Measurements from ENCODE around the gene CSNK2A3. TPM values are rescaled to one million over a fixed set of nuclear protein-coding genes. Genes with fewer than 3 reads are reported as not detected.

The CSNK2A3 gene
- total RNA-seq, 1 donor = 3.9 TPM

DNA sequence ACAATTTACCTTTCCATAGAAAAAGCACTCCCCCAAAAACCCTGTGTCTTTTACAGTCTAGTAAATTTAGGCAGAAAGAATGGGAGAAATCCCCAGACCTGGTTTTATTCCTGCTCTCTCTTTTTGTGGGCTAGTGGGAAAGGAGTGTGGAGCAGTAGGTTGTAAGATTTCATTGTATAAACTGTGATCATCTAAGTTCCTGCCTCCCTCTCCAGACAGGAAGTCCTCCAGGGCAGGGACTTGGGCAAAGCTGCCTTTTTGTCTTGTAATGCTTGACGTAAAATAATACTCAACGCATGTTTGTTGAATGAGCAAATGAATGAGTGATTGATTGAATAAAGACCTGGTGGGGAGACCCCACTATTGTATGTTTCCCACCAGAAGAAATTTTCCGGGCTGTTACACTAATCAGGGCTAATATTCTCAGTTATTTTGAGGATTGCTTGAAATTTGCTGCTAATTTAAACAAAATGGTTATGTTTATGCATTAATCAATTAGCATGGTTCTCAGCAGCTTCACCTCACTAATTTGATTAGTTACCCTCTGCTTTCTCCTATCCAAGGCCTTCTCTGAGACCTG lies 36.3 kb downstream of the CSNK2A3 start:
- TF ChIP-seq, protein P1, sequence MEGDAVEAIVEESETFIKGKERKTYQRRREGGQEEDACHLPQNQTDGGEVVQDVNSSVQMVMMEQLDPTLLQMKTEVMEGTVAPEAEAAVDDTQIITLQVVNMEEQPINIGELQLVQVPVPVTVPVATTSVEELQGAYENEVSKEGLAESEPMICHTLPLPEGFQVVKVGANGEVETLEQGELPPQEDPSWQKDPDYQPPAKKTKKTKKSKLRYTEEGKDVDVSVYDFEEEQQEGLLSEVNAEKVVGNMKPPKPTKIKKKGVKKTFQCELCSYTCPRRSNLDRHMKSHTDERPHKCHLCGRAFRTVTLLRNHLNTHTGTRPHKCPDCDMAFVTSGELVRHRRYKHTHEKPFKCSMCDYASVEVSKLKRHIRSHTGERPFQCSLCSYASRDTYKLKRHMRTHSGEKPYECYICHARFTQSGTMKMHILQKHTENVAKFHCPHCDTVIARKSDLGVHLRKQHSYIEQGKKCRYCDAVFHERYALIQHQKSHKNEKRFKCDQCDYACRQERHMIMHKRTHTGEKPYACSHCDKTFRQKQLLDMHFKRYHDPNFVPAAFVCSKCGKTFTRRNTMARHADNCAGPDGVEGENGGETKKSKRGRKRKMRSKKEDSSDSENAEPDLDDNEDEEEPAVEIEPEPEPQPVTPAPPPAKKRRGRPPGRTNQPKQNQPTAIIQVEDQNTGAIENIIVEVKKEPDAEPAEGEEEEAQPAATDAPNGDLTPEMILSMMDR (IDR thresholded peaks at IDR 0.05; ENCODE audit: insufficient read depth, low read depth, low read length) = no peak
- DNase-seq (ENCODE audit: low read depth) = no peak
- no peak overlapping the region for H3K4me3 ChIP-seq (ENCODE audit: low read depth, low read length)

DNA sequence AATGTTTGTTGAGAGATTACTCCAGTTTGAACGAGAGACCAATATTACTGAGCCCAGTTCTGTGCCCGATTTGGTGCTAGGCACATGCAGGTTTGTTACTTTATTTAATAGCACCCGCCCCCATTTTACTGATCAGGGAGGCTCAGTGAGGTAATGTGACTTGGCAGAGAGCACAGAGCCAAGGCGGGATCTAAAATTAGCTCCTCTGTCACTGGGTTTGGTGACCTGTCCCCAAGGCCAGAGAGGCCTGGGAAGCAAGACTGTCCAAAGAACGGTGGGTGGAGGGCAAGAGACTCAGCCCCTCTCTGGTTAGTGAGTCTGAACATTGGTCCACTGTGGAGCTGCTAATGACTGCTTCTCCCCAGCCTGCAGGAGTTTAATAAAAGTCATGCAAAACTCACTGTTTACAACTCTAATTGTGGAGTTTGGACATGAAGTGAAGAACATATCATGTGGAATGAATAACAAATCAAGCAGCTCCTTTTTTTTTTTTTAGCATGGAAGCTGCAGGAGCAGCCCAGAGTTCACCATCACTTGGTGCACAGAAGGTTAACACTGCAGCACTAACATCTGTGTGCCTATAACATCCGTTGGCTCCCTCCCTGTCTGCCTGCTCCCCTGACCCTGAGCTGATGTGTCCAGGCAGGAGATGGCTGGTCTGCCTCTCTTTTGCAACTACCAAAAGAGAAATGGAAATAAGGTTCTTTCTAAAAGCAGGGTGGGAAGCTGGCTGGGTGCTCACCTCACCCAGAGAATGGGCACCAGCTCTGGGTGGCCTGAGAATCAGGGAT lies 39.0 kb downstream of the CSNK2A3 start:
- TF ChIP-seq, protein P1 (IDR thresholded peaks at IDR 0.05; ENCODE audit: insufficient read depth, low read depth, low read length) = no peak
- DNase-seq (ENCODE audit: low read depth) = no peak
- no peak overlapping the region for H3K4me3 ChIP-seq (ENCODE audit: low read depth, low read length)

GRCh38 chr11:11313426-11313825 lies 39.6 kb downstream of the CSNK2A3 start:
- TF ChIP-seq, protein P1 (IDR thresholded peaks at IDR 0.05; ENCODE audit: insufficient read depth, low read depth, low read length) = no peak
- DNase-seq (ENCODE audit: low read depth) = peak; percentile 33
- H3K4me3 ChIP-seq (ENCODE audit: low read depth, low read length) = no peak overlapping the region

DNA sequence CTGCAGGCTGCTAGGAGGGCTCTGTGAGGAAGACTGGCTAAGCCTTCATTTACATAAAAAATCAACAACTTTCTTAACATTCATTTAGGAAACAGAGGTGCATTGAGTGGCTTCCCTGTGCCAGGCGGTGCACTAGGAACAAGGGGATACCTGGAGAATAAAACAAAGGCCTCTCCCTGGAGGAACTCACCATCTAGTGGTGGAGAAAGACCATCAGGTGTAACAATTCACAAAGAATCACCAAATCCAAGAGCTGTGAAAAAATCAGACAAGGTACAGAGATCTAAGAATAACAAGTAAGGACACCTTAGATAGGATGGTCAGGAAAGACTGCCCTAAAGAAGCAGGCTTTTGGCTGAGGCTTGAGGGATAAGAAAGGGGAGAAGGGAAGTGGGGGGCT lies 40.3 kb downstream of the CSNK2A3 start:
- TF ChIP-seq, protein P1 (IDR thresholded peaks at IDR 0.05; ENCODE audit: insufficient read depth, low read depth, low read length) = no peak
- DNase-seq (ENCODE audit: low read depth) = no peak
- H3K4me3 ChIP-seq (ENCODE audit: low read depth, low read length) = no peak overlapping the region

DNA sequence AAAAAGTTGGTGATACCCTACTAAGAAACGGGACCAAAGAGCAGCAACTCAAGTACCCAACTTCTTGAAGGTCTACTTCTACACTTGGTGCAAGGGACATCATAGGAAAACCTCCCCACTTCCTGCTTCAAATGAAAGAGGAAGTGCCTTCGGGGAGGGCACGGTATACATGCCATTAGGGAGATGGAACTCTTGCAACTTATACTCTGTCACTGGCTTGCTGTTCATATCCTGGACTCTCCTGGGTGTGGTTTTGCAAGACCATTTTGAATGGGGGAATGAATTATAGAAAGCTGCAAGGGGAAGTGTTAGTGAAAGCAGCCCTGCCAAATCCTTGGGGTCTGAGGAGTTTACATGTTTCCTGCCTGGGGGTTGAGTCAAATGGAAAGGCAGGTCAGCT lies 41.9 kb downstream of the CSNK2A3 start:
- H3K4me3 ChIP-seq (ENCODE audit: low read depth, low read length) = no peak overlapping the region
- TF ChIP-seq, protein P1 (IDR thresholded peaks at IDR 0.05; ENCODE audit: insufficient read depth, low read depth, low read length) = no peak
- no peak for DNase-seq (ENCODE audit: low read depth)

DNA sequence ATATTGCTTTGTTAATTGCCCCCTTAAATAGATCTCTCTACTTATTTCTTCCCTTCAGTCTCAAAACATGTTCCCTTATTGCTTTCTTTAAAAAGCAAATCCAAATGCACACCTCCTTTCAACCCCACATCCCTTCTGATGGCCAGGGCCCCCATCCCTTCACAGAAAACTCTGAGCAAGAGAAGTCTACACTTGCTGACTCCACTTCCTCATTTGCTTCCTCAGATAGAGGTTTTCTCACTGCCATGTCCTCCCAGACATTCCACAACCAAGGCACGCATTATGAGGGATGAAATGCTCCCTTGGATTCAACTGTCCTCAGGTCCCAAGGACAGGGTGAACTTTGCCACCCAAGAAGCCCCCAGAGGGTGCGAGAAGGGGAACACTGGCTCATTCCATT lies 43.1 kb downstream of the CSNK2A3 start:
- H3K4me3 ChIP-seq (ENCODE audit: low read depth, low read length) = no peak overlapping the region
- TF ChIP-seq, protein P1 (IDR thresholded peaks at IDR 0.05; ENCODE audit: insufficient read depth, low read depth, low read length) = no peak
- DNase-seq (ENCODE audit: low read depth) = no peak

All from fibroblast of villous mesenchyme (primary cell).